Endothelial cell of umbilical vein (primary cell): Measurements from ENCODE around the gene CNR2. TPM values are rescaled to one million over a fixed set of nuclear protein-coding genes. Genes with fewer than 3 reads are reported as not detected.

Experiments
- BruUV-seq: library from RNA; stranded (reverse); fragments of 400-500 nt; replicated peaks from 2 replicates; lab custom pipeline; 2021; lab: Mats Ljungman, UMichigan
- CTCF ChIA-PET: fragments of 300-600, 350-600 bp; sonication (Branson Sonifier 250); formaldehyde crosslinking; loops from one replicate; lab custom pipeline; 2021; ENCODE audit warnings: antibody characterized with exemption, inconsistent platforms; lab: Charles Lee
- POLR2A ChIA-PET: fragments of 300-600, 350-600 bp; sonication (Branson Sonifier 250); formaldehyde crosslinking; loops from one replicate; lab custom pipeline; 2021; ENCODE audit warnings: antibody characterized with exemption, inconsistent platforms; lab: Charles Lee
- DNase-seq: peaks from one replicate; pipeline ENCODE4 v3.0.0-alpha.2; 2011; ENCODE audit warnings: low read depth, low spot score
- FAIRE-seq: peaks from 2 replicates; lab custom pipeline; 2011; peaks lifted over from hg19 to GRCh38; lab: Jason Lieb, UNC
- H2AFZ ChIP-seq: 2 replicates; pipeline ENCODE4 v1.6.0; 2012; ENCODE audit warnings: low read depth, low read length, control low read depth, inconsistent platforms
- H3K27ac ChIP-seq: 2 replicates; pipeline ENCODE4 v1.5.1; 2011; ENCODE audit warnings: low read depth, mild to moderate bottlenecking, control low read depth, low read length, moderate library complexity; ENCODE audit not compliant: insufficient read depth
- H3K27me3 ChIP-seq, 2 experiments: 2 replicates each; pipeline versions ENCODE4 v1.6.0 to v1.6.1; 2011; ENCODE audit warnings: low read length in 2 of 2, mixed read lengths in 1 of 2; ENCODE audit not compliant: control insufficient read depth in 2 of 2, insufficient read depth in 2 of 2
- H3K36me3 ChIP-seq, 2 experiments: 2 replicates in 1 of 2; 3 replicates in 1 of 2; pipeline ENCODE4 v1.5.1; 2011; ENCODE audit warnings: low read length in 2 of 2, mild to moderate bottlenecking in 1 of 2, moderate library complexity in 1 of 2; ENCODE audit not compliant: control insufficient read depth in 2 of 2, insufficient read depth in 2 of 2; ENCODE audit errors: extremely low read depth in 1 of 2
- H3K4me1 ChIP-seq: 3 replicates; pipeline ENCODE4 v1.5.1; 2011; ENCODE audit warnings: mild to moderate bottlenecking, low read length; ENCODE audit not compliant: control insufficient read depth, insufficient read depth; ENCODE audit errors: extremely low read depth
- H3K4me2 ChIP-seq: 2 replicates; pipeline ENCODE4 v1.6.1; 2011; ENCODE audit warnings: low read length, control low read depth, mixed read lengths; ENCODE audit not compliant: insufficient read depth
- H3K4me3 ChIP-seq, 3 experiments: fragments of 200-600 bp in 1 of 3; sonication (generic), shearing (Covaris generic) in 1 of 3; replicated peaks in 1 of 3; 2 replicates each; pipeline ENCODE4 v1.5.1; 2011 to 2016; ENCODE audit warnings: control low read depth in 3 of 3, low read length in 3 of 3, mild to moderate bottlenecking in 2 of 3, inconsistent platforms in 1 of 3, low read depth in 1 of 3, moderate library complexity in 1 of 3; ENCODE audit not compliant: insufficient read depth in 1 of 3
- H3K79me2 ChIP-seq: 2 replicates; pipeline ENCODE4 v1.6.0; 2012; ENCODE audit warnings: low read length, inconsistent platforms; ENCODE audit not compliant: control insufficient read depth, insufficient read depth
- H3K9ac ChIP-seq: replicated peaks from 2 replicates; pipeline ENCODE3; 2011; ENCODE audit warnings: low read length, control low read depth; ENCODE audit not compliant: insufficient read depth; ENCODE audit errors: extremely low read depth
- H3K9me1 ChIP-seq: replicated peaks from 3 replicates; pipeline ENCODE4 v1.6.0; 2011; ENCODE audit warnings: mild to moderate bottlenecking, low read length; ENCODE audit not compliant: control insufficient read depth, insufficient read depth; ENCODE audit errors: extremely low read depth
- H3K9me3 ChIP-seq: replicated peaks from 2 replicates; pipeline ENCODE4 v1.5.1; 2012; ENCODE audit warnings: low read length, inconsistent platforms; ENCODE audit not compliant: control insufficient read depth, insufficient read depth
- H4K20me1 ChIP-seq: replicated peaks from 2 replicates; pipeline ENCODE3; 2011; ENCODE audit warnings: mild to moderate bottlenecking, low read length; ENCODE audit not compliant: control insufficient read depth, insufficient read depth; ENCODE audit errors: extremely low read depth
- EZH2 ChIP-seq: IDR thresholded peaks from 2 replicates; pipeline ENCODE4 v1.6.1; 2012; ENCODE audit warnings: borderline replicate concordance, low read depth, mild to moderate bottlenecking, moderate library complexity, low read length, inconsistent platforms; ENCODE audit not compliant: severe bottlenecking
- FOS ChIP-seq: IDR thresholded peaks from 2 replicates; pipeline ENCODE4 v1.6.1; 2011; ENCODE audit warnings: mild to moderate bottlenecking, low read length, moderate library complexity, borderline replicate concordance; ENCODE audit not compliant: insufficient read depth
- GATA2 ChIP-seq: IDR thresholded peaks from 2 replicates; pipeline ENCODE4 v1.7.0; 2011; ENCODE audit warnings: low read depth, mild to moderate bottlenecking, moderate library complexity, mixed read lengths, low read length; ENCODE audit not compliant: insufficient read length, insufficient read depth
- JUN ChIP-seq: IDR thresholded peaks from 2 replicates; pipeline ENCODE4 v1.6.1; 2011; ENCODE audit warnings: borderline replicate concordance, low read depth; ENCODE audit not compliant: insufficient read length, insufficient read depth
- MAX ChIP-seq: IDR thresholded peaks from 2 replicates; pipeline ENCODE4 v1.6.1; 2011; ENCODE audit not compliant: insufficient read depth, insufficient read length
- MYC ChIP-seq: IDR thresholded peaks from one replicate; pipeline ENCODE4 v1.6.1; 2011; ENCODE audit warnings: mild to moderate bottlenecking, low read depth, low read length
- POLR2A ChIP-seq: IDR thresholded peaks from 2 replicates; pipeline ENCODE4 v1.6.1; 2012; ENCODE audit warnings: low read depth, mild to moderate bottlenecking, control low read depth, low read length
- POLR2AphosphoS5 ChIP-seq: IDR thresholded peaks from 2 replicates; pipeline ENCODE4 v1.6.1; 2012; ENCODE audit warnings: low read depth, mild to moderate bottlenecking, control low read depth, low read length, moderate library complexity; ENCODE audit not compliant: insufficient read depth
- dilution Hi-C: fragments of 300-500 bp; cut with MboI; formaldehyde crosslinking; loops from one replicate; pipeline ENCODE4 v1.15.0; 2019; ENCODE audit warnings: low sequenced_read_pairs; ENCODE audit not compliant: extremely low pct_ligation_motif_present
- intact Hi-C: fragments of 100-400 bp; cut with micrococcal nuclease; formaldehyde crosslinking; loops from one replicate; pipeline ENCODE4 v1.10.0; 2022
- polyA plus RNA-seq, 4 experiments: library from polyadenylated mRNA; depleted of rRNA in 3 of 4; stranded (reverse) in 3 of 4; unstranded in 1 of 4; fragments of >200 nt; gene quantifications; 2 replicates each; pipeline versions ENCODE4 v1.2.1 to v1.2.3, GENCODE V29; 2011 to 2012; ENCODE audit warnings: missing spikeins in 1 of 4
- total RNA-seq: library from RNA; stranded (reverse); gene quantifications from 2 replicates; pipeline ENCODE4 v1.2.3, GENCODE V29; 2021
- TF ChIP-seq, protein P1 (sequence below), 2 donors: IDR thresholded peaks; 1 replicate in 1 of 2; 2 replicates in 1 of 2; pipeline ENCODE4 v1.5.1; 2011; ENCODE audit warnings: low read length in 2 of 2, mild to moderate bottlenecking in 2 of 2, moderate library complexity in 2 of 2, control low read depth in 1 of 2, inconsistent platforms in 1 of 2, low read depth in 1 of 2; ENCODE audit not compliant: insufficient read depth in 1 of 2; ENCODE audit errors: extremely low read depth in 1 of 2

CNR2 gene
- total and polyA plus RNA-seq, 2 donors (not counting 3 experiments of a cell fraction or from before 2014, with no cell fraction given) = not detected

- dilution Hi-C loops (no loop called here), intact Hi-C loops (loop anchor here (1.0 to 5.0 kb wide), 3 partner anchors 17 to 131 kb away; partner anchors contain the start of genes FUCA1 and PNRC2)
- Histone ChIP-seq H3K4me2 (peak overlapping the region; percentile 70), H3K9me1 (no peaks in the 10 kb centered on the region), H3K79me2 (peaks cover 6% of the 10 kb centered on the region), H3K27ac (peak overlapping the region; percentile 76), H4K20me1 (no peaks in the 10 kb centered on the region), H2AFZ (peak overlapping the region; percentile 81), H3K9ac (peak overlapping the region; percentile 96), H3K4me3 (peak overlapping the region in 2 of 3 experiments; percentile 99), H3K4me1 (peaks cover 9% of the 10 kb centered on the region), H3K9me3 (no peaks in the 10 kb centered on the region), H3K27me3 (no peaks in the 10 kb centered on the region), H3K36me3 (no peaks in the 10 kb centered on the region)
- DNase-seq = no peak
- CTCF ChIA-PET = interaction anchor here (0.7 to 1.7 kb wide), 8 partner anchors 15 to 126 kb away, joined by 3 to 11 read pairs (median 4); partner anchors contain the start of genes GALE and LYPLA2
- TF ChIP-seq MAX (no peak), MYC (no peak), EZH2 (no peak)
- POLR2A ChIA-PET = interaction anchor here (0.6 to 1.4 kb wide), 5 partner anchors 9 to 1245 kb away, joined by 3 to 6 read pairs (median 5); no protein-coding TSS in a partner anchor
- BruUV-seq = TSS peak; percentile 79
- no peak for FAIRE-seq
These were observed 87.2 kb downstream of the CNR2 start for GRCh38 chr1:23825762-23826522.

DNA sequence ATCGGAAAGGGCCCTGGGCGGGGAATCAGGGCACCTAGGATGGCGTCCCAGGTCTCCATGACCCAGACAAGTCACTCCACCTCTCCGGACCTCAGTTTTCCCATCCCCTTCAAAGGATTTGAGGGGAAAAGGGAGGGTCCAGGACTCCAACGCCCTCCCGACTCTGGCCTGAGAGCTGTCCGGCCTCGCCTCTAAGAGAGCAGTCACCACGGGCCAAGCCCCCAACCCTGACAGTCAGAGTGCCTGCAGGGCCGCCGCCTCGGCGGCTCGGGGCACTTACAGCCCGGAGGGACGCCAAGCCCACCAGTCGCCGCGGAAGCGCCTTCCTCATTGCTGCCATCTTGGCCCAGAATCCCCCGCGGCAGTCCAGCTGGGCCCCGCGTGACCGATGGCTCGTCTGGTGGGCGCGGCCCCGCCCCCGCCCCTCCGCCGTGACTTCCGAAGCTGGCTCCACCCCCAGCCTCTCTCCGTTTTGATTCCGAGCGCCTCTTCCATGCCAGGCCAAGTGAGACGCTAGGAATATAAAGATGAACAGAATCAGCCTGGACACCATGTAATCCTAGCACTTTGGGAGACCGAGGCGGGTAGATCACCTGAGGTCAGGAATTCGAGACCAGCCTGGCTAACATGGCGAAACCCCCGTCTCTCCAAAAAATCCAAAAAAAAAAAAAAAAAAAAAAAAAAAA, 87.9 kb downstream of the CNR2 start, which contains the start of gene HMGCL:
Gene HMGCL (minus strand): TSS at position 354 of the 686 bp plus-strand sequence. CDS start 14 bp downstream, at position 340.
- no peaks in the 10 kb centered on the region for H3K36me3 ChIP-seq
- H3K9ac ChIP-seq = peak within 1 kb of the TSS; percentile 96
- DNase-seq (peak; percentile 91), FAIRE-seq (peak; percentile 86)
- H2AFZ ChIP-seq = peak within 1 kb of the TSS; percentile 81
- peak within 1 kb of the TSS; percentile 99 for H3K4me2 ChIP-seq
- no TSS peak for BruUV-seq
- no peaks in the 10 kb centered on the region for H3K9me1 ChIP-seq
- peak within 1 kb of the TSS; percentile 76 for H3K27ac ChIP-seq
- H3K27me3 ChIP-seq = no peaks in the 10 kb centered on the region
- peak within 1 kb of the TSS; percentile 91 to 99 (median 99) for H3K4me3 ChIP-seq
- TF ChIP-seq POLR2A = peak; percentile 95
- no peak for TF ChIP-seq FOS
- peak; percentile 98 for TF ChIP-seq POLR2AphosphoS5
- peak; percentile 63 for TF ChIP-seq MYC
- no peak for TF ChIP-seq EZH2
- TF ChIP-seq, protein P1, sequence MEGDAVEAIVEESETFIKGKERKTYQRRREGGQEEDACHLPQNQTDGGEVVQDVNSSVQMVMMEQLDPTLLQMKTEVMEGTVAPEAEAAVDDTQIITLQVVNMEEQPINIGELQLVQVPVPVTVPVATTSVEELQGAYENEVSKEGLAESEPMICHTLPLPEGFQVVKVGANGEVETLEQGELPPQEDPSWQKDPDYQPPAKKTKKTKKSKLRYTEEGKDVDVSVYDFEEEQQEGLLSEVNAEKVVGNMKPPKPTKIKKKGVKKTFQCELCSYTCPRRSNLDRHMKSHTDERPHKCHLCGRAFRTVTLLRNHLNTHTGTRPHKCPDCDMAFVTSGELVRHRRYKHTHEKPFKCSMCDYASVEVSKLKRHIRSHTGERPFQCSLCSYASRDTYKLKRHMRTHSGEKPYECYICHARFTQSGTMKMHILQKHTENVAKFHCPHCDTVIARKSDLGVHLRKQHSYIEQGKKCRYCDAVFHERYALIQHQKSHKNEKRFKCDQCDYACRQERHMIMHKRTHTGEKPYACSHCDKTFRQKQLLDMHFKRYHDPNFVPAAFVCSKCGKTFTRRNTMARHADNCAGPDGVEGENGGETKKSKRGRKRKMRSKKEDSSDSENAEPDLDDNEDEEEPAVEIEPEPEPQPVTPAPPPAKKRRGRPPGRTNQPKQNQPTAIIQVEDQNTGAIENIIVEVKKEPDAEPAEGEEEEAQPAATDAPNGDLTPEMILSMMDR (IDR thresholded peaks at IDR 0.05; ENCODE audit: extremely low read depth in 1 of 2, insufficient read depth in 1 of 2, low read depth in 1 of 2, low read length in 2 of 2) = no peak
- no peak for TF ChIP-seq JUN
- no peak for TF ChIP-seq GATA2
- TF ChIP-seq MAX = peak; percentile 63
- H3K4me1 ChIP-seq = peaks cover 9% of the 10 kb centered on the region
- intact Hi-C loops = loop anchor here (1.0 to 5.0 kb wide), 3 partner anchors 16 to 132 kb away; partner anchors contain the start of genes FUCA1 and PNRC2
- POLR2A ChIA-PET = interaction anchor here (0.6 to 1.4 kb wide), 6 partner anchors 9 to 1245 kb away, joined by 3 to 6 read pairs (median 4); partner anchors contain the start of gene GALE
- CTCF ChIA-PET = interaction anchor here (0.7 to 1.7 kb wide), 11 partner anchors 12 to 127 kb away, joined by 3 to 11 read pairs (median 4); partner anchors contain the start of genes GALE, LYPLA2 and PITHD1
- no peaks in the 10 kb centered on the region for H3K9me3 ChIP-seq
- peaks cover 6% of the 10 kb centered on the region for H3K79me2 ChIP-seq
- no peaks in the 10 kb centered on the region for H4K20me1 ChIP-seq
- dilution Hi-C loops = no loop called here
